NCI-H1092 treated with DMSO at 0.1 percent for 48 hours (cell line): ENCODE results near the gene SPNS2.

Experiments
- DNase-seq: peaks from one replicate; lab custom pipeline; 2025; lab: John Stamatoyannopoulos, UW

The SPNS2 gene

GRCh38 chr17:4503283-4504025, 4.8 kb downstream of the SPNS2 start:
- no peak for DNase-seq

- DNase-seq = no peak
Measured at GRCh38 chr17:4504188-4504587, 5.5 kb downstream of the SPNS2 start.

GRCh38 chr17:4505187-4505586, 6.5 kb downstream of the SPNS2 start:
- no peak for DNase-seq

GRCh38 chr17:4506175-4506813, 7.6 kb downstream of the SPNS2 start:
- no peak for DNase-seq

- DNase-seq = no peak
Measured at GRCh38 chr17:4506892-4507291, 8.2 kb downstream of the SPNS2 start.

GRCh38 chr17:4507361-4508111, 8.9 kb downstream of the SPNS2 start:
- no peak for DNase-seq

GRCh38 chr17:4508207-4508606, 9.5 kb downstream of the SPNS2 start:
- DNase-seq = no peak

GRCh38 chr17:4509401-4509800, 10.7 kb downstream of the SPNS2 start:
- DNase-seq = no peak

- DNase-seq = no peak
Measured at GRCh38 chr17:4509923-4510617, 11.4 kb downstream of the SPNS2 start.

GRCh38 chr17:4510618-4510941, 11.9 kb downstream of the SPNS2 start:
- DNase-seq = no peak

- DNase-seq = no peak
Measured at GRCh38 chr17:4511199-4511932, 12.7 kb downstream of the SPNS2 start.

- DNase-seq = no peak
Measured at GRCh38 chr17:4512156-4513112, 13.8 kb downstream of the SPNS2 start.

GRCh38 chr17:4513113-4514032, 14.7 kb downstream of the SPNS2 start:
- DNase-seq = no peak

- DNase-seq = no peak
Measured at GRCh38 chr17:4514206-4514605, 15.5 kb downstream of the SPNS2 start.

GRCh38 chr17:4514779-4515178, 16.1 kb downstream of the SPNS2 start:
- no peak for DNase-seq

GRCh38 chr17:4515501-4515900, 16.8 kb downstream of the SPNS2 start:
- no peak for DNase-seq

- DNase-seq = no peak
Measured at GRCh38 chr17:4516735-4517134, 18.1 kb downstream of the SPNS2 start.

- no peak for DNase-seq
Measured at GRCh38 chr17:4518901-4519300, 20.2 kb downstream of the SPNS2 start.

- DNase-seq = peak; percentile 8
Measured at GRCh38 chr17:4519361-4519788, 20.7 kb downstream of the SPNS2 start.
